SK-N-SH (cell line): ENCODE measurements around the gene ABHD16A.

Experiments
- CHD2 ChIP-seq: fragments of 150-350 bp; IDR thresholded peaks from 2 replicates; pipeline ENCODE4 v1.6.1; 2018; ENCODE audit warnings: low read length; ENCODE audit not compliant: partially characterized antibody
- CTCF ChIP-seq: fragments of 200-600 bp; sonication (generic); IDR thresholded peaks from 2 replicates; pipeline ENCODE4 v1.6.1; 2017; ENCODE audit warnings: antibody characterized with exemption, mild to moderate bottlenecking, moderate library complexity
- EP300 ChIP-seq, 2 experiments: IDR thresholded peaks; 2 replicates each; pipeline versions ENCODE4 v1.4.0 to v1.6.1; 2012; ENCODE audit warnings: borderline replicate concordance in 1 of 2, low read depth in 1 of 2, low read length in 1 of 2
- FOXM1 ChIP-seq: IDR thresholded peaks from 2 replicates; pipeline ENCODE4 v1.4.0; 2012; ENCODE audit warnings: low read depth, mild to moderate bottlenecking
- GABPA ChIP-seq: IDR thresholded peaks from 2 replicates; pipeline ENCODE4 v1.4.0; 2012; ENCODE audit warnings: low read depth, mild to moderate bottlenecking
- NFIC ChIP-seq: IDR thresholded peaks from 2 replicates; pipeline ENCODE4 v1.4.0; 2012; ENCODE audit warnings: borderline replicate concordance
- POLR2AphosphoS5 ChIP-seq: IDR thresholded peaks from 2 replicates; pipeline ENCODE4 v1.6.1; 2012; ENCODE audit warnings: low read depth, low read length
- REST ChIP-seq: IDR thresholded peaks from 2 replicates; pipeline ENCODE4 v1.6.1; 2012; ENCODE audit warnings: mild to moderate bottlenecking, low read depth, low read length, moderate library complexity
- SMC3 ChIP-seq: IDR thresholded peaks from 2 replicates; pipeline ENCODE4 v1.6.1; 2012; ENCODE audit warnings: low read depth, low read length, improper control_type of control experiment

GRCh38 chr6:31677955-31678354 lies 25.2 kb downstream of the ABHD16A start:
- TF ChIP-seq NFIC: no peak
- no peak for TF ChIP-seq CTCF
- no peak for TF ChIP-seq REST
- TF ChIP-seq SMC3: no peak
- TF ChIP-seq CHD2: no peak
- TF ChIP-seq FOXM1: no peak
- TF ChIP-seq EP300 (IDR thresholded peaks at IDR 0.05; ENCODE audit: borderline replicate concordance in 1 of 2, low read depth in 1 of 2, low read length in 1 of 2): no peak
- no peak for TF ChIP-seq GABPA
- no peak for TF ChIP-seq POLR2AphosphoS5
